CD4-positive, alpha-beta T cell treated with Interleukin-4 for 4 hours (primary cell): ENCODE measurements around the gene CALHM2.
A peak's percentile ranks its signal among the peaks of the same experiment; 100 is the strongest.
"Not testable (repeated sequence)": the region's sequence is repeated elsewhere in the genome, so short reads cannot be mapped to it uniquely, and the experiment has no call there.

Source experiments
- DNase-seq: peaks from one replicate; pipeline ENCODE4 v3.0.0-alpha.2; 2020

The CALHM2 gene

GRCh38 chr10:103451831-103452505, at the start of gene CALHM2:
Gene CALHM2, minus strand, starts transcription at chr10:103452370. Its CDS starts 2,429 bp downstream, at chr10:103449941.
- peak; percentile 56 for DNase-seq

- no peak for DNase-seq
These were observed 49.0 kb upstream of the CALHM2 start for GRCh38 chr10:103501186-103501585.

GRCh38 chr10:103500481-103500880, 48.3 kb upstream of the CALHM2 start:
- DNase-seq = no peak

GRCh38 chr10:103499881-103500280, 47.7 kb upstream of the CALHM2 start:
- no peak for DNase-seq

- DNase-seq = no peak
These were observed 46.9 kb upstream of the CALHM2 start for GRCh38 chr10:103498936-103499638.

GRCh38 chr10:103497161-103497915, 45.2 kb upstream of the CALHM2 start:
- no peak for DNase-seq

GRCh38 chr10:103495321-103495720, 43.2 kb upstream of the CALHM2 start:
- DNase-seq = no peak

- no peak for DNase-seq
These were observed 42.0 kb upstream of the CALHM2 start for GRCh38 chr10:103493916-103494877.

- DNase-seq = no peak
These were observed 41.3 kb upstream of the CALHM2 start, which contains the start of gene NEURL1 for GRCh38 chr10:103493362-103493915. Gene NEURL1, plus strand, starts transcription at chr10:103493705. Its CDS starts 683 bp downstream, at chr10:103494388.

- no peak for DNase-seq
These were observed 40.6 kb upstream of the CALHM2 start for GRCh38 chr10:103492655-103493261.

- no peak for DNase-seq
These were observed 39.7 kb upstream of the CALHM2 start for GRCh38 chr10:103491729-103492364.

- DNase-seq = no peak
These were observed 38.8 kb upstream of the CALHM2 start for GRCh38 chr10:103490986-103491314.

- no peak for DNase-seq
These were observed 35.2 kb upstream of the CALHM2 start for GRCh38 chr10:103487410-103487708.

GRCh38 chr10:103486635-103487409, 34.7 kb upstream of the CALHM2 start:
- not testable (repeated sequence) for DNase-seq

- peak; percentile 77 for DNase-seq
These were observed 29.9 kb upstream of the CALHM2 start for GRCh38 chr10:103481974-103482531.

- DNase-seq = no peak
These were observed 28.4 kb upstream of the CALHM2 start for GRCh38 chr10:103480521-103480920.

GRCh38 chr10:103479135-103479534, 27.0 kb upstream of the CALHM2 start, which contains the start of gene CALHM3:
Gene CALHM3, minus strand, starts transcription at chr10:103479240. Its CDS starts 208 bp downstream, at chr10:103479032.
- no peak for DNase-seq

GRCh38 chr10:103478671-103479070, 26.5 kb upstream of the CALHM2 start:
- no peak for DNase-seq

- DNase-seq = no peak
These were observed 24.0 kb upstream of the CALHM2 start for GRCh38 chr10:103476046-103476768.
